Muscle of arm (tissue), 12 donors: ENCODE results near the gene DEGS2. TPM values are rescaled to one million over a fixed set of nuclear protein-coding genes. Genes with fewer than 3 reads are reported as not detected.

ENCODE experiments used
- polyA plus RNA-seq, 12 donors: library from polyadenylated mRNA; unstranded; fragments of 120-200 nt; gene quantifications; one replicate each; pipeline ENCODE4 v1.2.1, GENCODE V29; 2013; ENCODE audit not compliant: insufficient read length in 12 of 12

DEGS2 gene
- polyA plus RNA-seq, 12 donors = 0.30 to 4.8 (median 0.39) TPM; not detected in 1

Other genes starting within 250 kb of the DEGS2 start
- gene EVL, start 94.2 kb downstream of the DEGS2 start, polyA plus RNA-seq = 100 to 1,000 TPM in 1 of 12 donors, 10 to 100 TPM in 10, not detected in 1; 51.9 to 142 (median 62.9) TPM
- gene YY1, start 79.5 kb upstream of the DEGS2 start, polyA plus RNA-seq = 10 to 100 TPM; 61.9 to 97.5 (median 82.3) TPM
- 10 to 100 TPM in 11 of 12 donors, not detected in 1; 14.3 to 60.5 (median 27.5) TPM for gene SLC25A29, start 146.8 kb upstream of the DEGS2 start, polyA plus RNA-seq
- under 1 TPM in 3 of 12 donors, not detected in 9; 0.08 to 0.23 (median 0.12) TPM for gene SLC25A47, start 163.7 kb upstream of the DEGS2 start, polyA plus RNA-seq
- gene WDR25, start 216.8 kb upstream of the DEGS2 start, polyA plus RNA-seq = 10 to 100 TPM in 1 of 12 donors, 1 to 10 TPM in 10, not detected in 1; 4.7 to 11.3 (median 6.0) TPM